Neural cell (in vitro differentiated cells): ENCODE measurements around the gene ZFP62. TPM values are rescaled to one million over a fixed set of nuclear protein-coding genes. Genes with fewer than 3 reads are reported as not detected.

Source experiments
- H2AFZ ChIP-seq: fragments of 200-600, 300-800 bp; sonication (generic), shearing (Covaris generic); 2 replicates; pipeline ENCODE4 v1.6.0; 2014; ENCODE audit warnings: low read depth, mild to moderate bottlenecking, antibody characterized with exemption, low read length, moderate library complexity
- H3F3A ChIP-seq: fragments of 200-600 bp; shearing (Covaris generic); 2 replicates; pipeline ENCODE4 v1.6.1; 2016; ENCODE audit warnings: mild to moderate bottlenecking, moderate library complexity, mixed read lengths, antibody characterized with exemption, low read length; ENCODE audit not compliant: insufficient read depth, poor library complexity, severe bottlenecking
- H3K27ac ChIP-seq: fragments of 200-600, 300-800 bp; sonication (generic), shearing (Covaris generic); 2 replicates; pipeline ENCODE4 v1.5.1; 2014; ENCODE audit warnings: mild to moderate bottlenecking, low read length, moderate library complexity
- H3K27me3 ChIP-seq: fragments of 300-800, 200-600 bp; sonication (generic), shearing (Covaris generic); 2 replicates; pipeline ENCODE4 v1.6.0; 2014; ENCODE audit warnings: mild to moderate bottlenecking, low read depth, low read length, moderate library complexity; ENCODE audit not compliant: insufficient read depth
- H3K36me3 ChIP-seq: fragments of 300-800, 200-600 bp; sonication (generic), shearing (Covaris generic); 2 replicates; pipeline ENCODE4 v1.5.1; 2014; ENCODE audit warnings: mild to moderate bottlenecking, antibody characterized with exemption, low read length, moderate library complexity; ENCODE audit not compliant: insufficient read depth
- H3K4me2 ChIP-seq: fragments of 300-800, 200-600 bp; sonication (generic), shearing (Covaris generic); 2 replicates; pipeline ENCODE4 v1.6.0; 2014; ENCODE audit warnings: mild to moderate bottlenecking, low read length
- H3K4me3 ChIP-seq: fragments of 300-800, 200-600 bp; sonication (generic), shearing (Covaris generic); 2 replicates; pipeline ENCODE4 v1.5.1; 2014; ENCODE audit warnings: mild to moderate bottlenecking, low read length, moderate library complexity
- H3K79me2 ChIP-seq: fragments of 200-600 bp; shearing (Covaris generic); replicated peaks from 2 replicates; pipeline ENCODE4 v1.6.0; 2014; ENCODE audit warnings: mild to moderate bottlenecking, low read length, moderate library complexity; ENCODE audit not compliant: insufficient read depth
- H3K9ac ChIP-seq: fragments of 300-800, 200-600 bp; sonication (generic), shearing (Covaris generic); 2 replicates; pipeline ENCODE4 v1.6.1; 2016; ENCODE audit warnings: mild to moderate bottlenecking, low read length, mixed read lengths
- H3K9me2 ChIP-seq: fragments of 200-600 bp; shearing (Covaris generic); 2 replicates; pipeline ENCODE4 v1.6.1; 2016; ENCODE audit warnings: mild to moderate bottlenecking, low read length, mixed read lengths; ENCODE audit not compliant: insufficient read depth
- H3K9me3 ChIP-seq: fragments of 200-600, 300-800 bp; sonication (generic), shearing (Covaris generic); 2 replicates; pipeline ENCODE4 v1.6.1; 2016; ENCODE audit warnings: mild to moderate bottlenecking, mixed run types, low read length, moderate library complexity, mixed read lengths
- H4K20me1 ChIP-seq: fragments of 200-600 bp; shearing (Covaris generic); 2 replicates; pipeline ENCODE4 v1.6.1; 2016; ENCODE audit warnings: mild to moderate bottlenecking, mixed run types; ENCODE audit not compliant: insufficient read depth
- CTCF ChIP-seq: fragments of 450-650 bp; IDR thresholded peaks from 2 replicates; pipeline ENCODE4 v1.5.1; 2014; ENCODE audit warnings: antibody characterized with exemption, mild to moderate bottlenecking, moderate library complexity; ENCODE audit not compliant: poor library complexity, severe bottlenecking
- EP300 ChIP-seq: fragments of 450-650 bp; conservative IDR thresholded peaks from 2 replicates; pipeline ENCODE4 v1.6.1; 2014; ENCODE audit warnings: antibody characterized with exemption, mild to moderate bottlenecking, moderate library complexity; ENCODE audit not compliant: poor library complexity, severe bottlenecking
- EZH2 ChIP-seq: fragments of 200-600, 300-800 bp; shearing (Covaris generic), sonication (generic); IDR thresholded peaks from 2 replicates; pipeline ENCODE4 v1.6.1; 2014; ENCODE audit warnings: antibody characterized with exemption, low read length, borderline replicate concordance, mild to moderate bottlenecking; ENCODE audit not compliant: insufficient read depth, poor library complexity, severe bottlenecking
- MXI1 ChIP-seq: fragments of 450-650 bp; conservative IDR thresholded peaks from 2 replicates; pipeline ENCODE4 v1.6.1; 2014; ENCODE audit warnings: antibody characterized with exemption, mild to moderate bottlenecking; ENCODE audit not compliant: poor library complexity, severe bottlenecking
- POLR2AphosphoS5 ChIP-seq: IDR thresholded peaks from 2 replicates; pipeline ENCODE4 v1.6.1; 2012
- RAD21 ChIP-seq: fragments of 450-650 bp; conservative IDR thresholded peaks from 2 replicates; pipeline ENCODE4 v1.6.1; 2014; ENCODE audit warnings: antibody characterized with exemption, mild to moderate bottlenecking, moderate library complexity
- REST ChIP-seq: IDR thresholded peaks from 2 replicates; pipeline ENCODE4 v1.6.1; 2012; ENCODE audit warnings: borderline replicate concordance
- SMC3 ChIP-seq: fragments of 450-650 bp; conservative IDR thresholded peaks from 2 replicates; pipeline ENCODE4 v1.6.1; 2014; ENCODE audit warnings: antibody characterized with exemption, mild to moderate bottlenecking, moderate library complexity; ENCODE audit not compliant: poor library complexity
- polyA plus RNA-seq: library from polyadenylated mRNA; depleted of rRNA; stranded (reverse); fragments of >200 nt; gene quantifications from 2 replicates; pipeline ENCODE4 v1.2.3, GENCODE V29; 2014

ZFP62 gene
- polyA plus RNA-seq, 1 donor from 2014 or later, result 69.1 TPM

- Histone ChIP-seq H4K20me1 (no peaks in the 10 kb centered on the region), H3K4me3 (no peak overlapping the region), H3F3A (no peaks in the 10 kb centered on the region), H3K36me3 (no peaks in the 10 kb centered on the region), H3K9ac (no peak overlapping the region), H2AFZ (no peak overlapping the region), H3K27ac (no peak overlapping the region), H3K9me3 (no peaks in the 10 kb centered on the region), H3K27me3 (no peaks in the 10 kb centered on the region), H3K79me2 (no peaks in the 10 kb centered on the region), H3K4me2 (no peak overlapping the region), H3K9me2 (no peaks in the 10 kb centered on the region)
- no peak for TF ChIP-seq EZH2
- no peak for TF ChIP-seq POLR2AphosphoS5
- no peak for TF ChIP-seq REST
These were observed 21.1 kb downstream of the ZFP62 start for GRCh38 chr5:180839935-180840334.

DNA sequence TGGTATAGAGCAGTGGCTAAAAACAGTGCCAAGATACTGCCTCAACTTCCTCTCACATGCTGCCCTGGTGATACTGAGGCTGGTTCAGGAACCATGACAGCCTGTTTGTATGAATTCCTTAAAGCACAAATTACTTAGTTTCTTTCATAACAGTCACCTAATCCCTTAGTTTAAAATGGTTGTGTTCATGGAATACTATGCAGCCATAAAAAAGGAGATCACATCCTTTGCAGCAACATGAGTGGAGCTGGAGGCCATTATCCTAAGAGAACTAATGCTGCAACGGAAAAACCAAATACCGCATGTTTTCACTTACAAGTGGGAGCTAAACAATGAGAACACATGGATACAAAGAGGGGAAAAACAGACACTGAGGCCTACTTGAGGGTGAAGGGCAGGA is 21.8 kb downstream of the ZFP62 start:
- no peaks in the 10 kb centered on the region for H3K27me3 ChIP-seq
- H3K36me3 ChIP-seq, result no peaks in the 10 kb centered on the region
- H3K9me2 ChIP-seq, result no peaks in the 10 kb centered on the region
- no peaks in the 10 kb centered on the region for H3K9me3 ChIP-seq
- H3K4me3 ChIP-seq, result no peak overlapping the region
- no peak overlapping the region for H3K4me2 ChIP-seq
- H3K79me2 ChIP-seq, result no peaks in the 10 kb centered on the region
- no peak overlapping the region for H3K27ac ChIP-seq
- TF ChIP-seq REST (no peak), SMC3 (no peak), POLR2AphosphoS5 (no peak), RAD21 (no peak), EZH2 (no peak), EP300 (no peak), CTCF (no peak), MXI1 (no peak)
- H3F3A ChIP-seq, result no peaks in the 10 kb centered on the region
- H4K20me1 ChIP-seq, result no peaks in the 10 kb centered on the region
- H3K9ac ChIP-seq, result no peak overlapping the region
- no peak overlapping the region for H2AFZ ChIP-seq
